GM21515 (cell line): ENCODE data around the gene PCA3.
"Not testable (repeated sequence)": the region's sequence is repeated elsewhere in the genome, so short reads cannot be mapped to it uniquely, and the experiment has no call there.

Source experiments
- ATAC-seq: cut with Tn5 transposase; IDR thresholded peaks from one replicate; pipeline ENCODE4 v1.9.1; 2021; ENCODE audit not compliant: unreplicated experiment

Gene PCA3

DNA sequence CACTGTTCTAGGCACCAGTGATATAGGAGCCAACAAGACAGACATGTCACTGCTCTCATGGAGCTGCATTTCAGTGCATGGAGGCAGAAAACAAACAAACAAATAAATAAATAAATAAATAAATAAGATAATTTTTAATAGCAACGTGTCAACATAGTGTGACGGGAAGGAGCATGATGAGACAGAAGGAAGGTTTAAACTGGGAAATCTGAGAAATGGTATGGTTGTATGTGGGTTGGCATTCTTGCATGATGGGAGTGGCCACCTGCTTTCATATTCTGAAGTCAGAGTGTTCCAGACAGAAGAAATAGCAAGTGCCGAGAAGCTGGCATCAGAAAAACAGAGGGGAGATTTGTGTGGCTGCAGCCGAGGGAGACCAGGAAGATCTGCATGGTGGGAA is at the start of gene PCA3:
TSS of gene PCA3 (plus strand) at position 301 of the 400 bp plus-strand sequence.
- ATAC-seq: no peak

- ATAC-seq: no peak
Observed at GRCh38 chr9:76716085-76716672, 48.1 kb upstream of the PCA3 start.

DNA sequence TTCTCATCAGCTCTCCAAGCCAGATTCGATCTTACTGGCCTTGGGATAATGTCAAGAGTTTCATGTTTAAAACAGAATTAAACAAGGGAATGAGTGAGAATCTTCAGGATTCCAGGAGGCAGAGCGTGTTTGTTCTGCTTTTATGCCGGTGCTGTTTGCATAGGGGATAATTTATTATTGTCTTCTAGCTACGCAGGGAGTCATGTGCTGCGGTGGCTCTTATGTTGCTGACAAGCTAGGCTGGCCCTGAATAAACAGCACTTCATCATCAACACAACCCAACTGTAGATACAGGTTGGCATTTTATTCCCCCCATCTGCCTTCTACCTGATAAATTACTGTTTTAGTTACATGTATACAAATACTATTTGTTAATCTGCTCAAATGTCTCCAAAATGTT is 47.1 kb upstream of the PCA3 start:
- no peak for ATAC-seq

- ATAC-seq: no peak
Observed at GRCh38 chr9:76717613-76718012, 46.6 kb upstream of the PCA3 start.

DNA sequence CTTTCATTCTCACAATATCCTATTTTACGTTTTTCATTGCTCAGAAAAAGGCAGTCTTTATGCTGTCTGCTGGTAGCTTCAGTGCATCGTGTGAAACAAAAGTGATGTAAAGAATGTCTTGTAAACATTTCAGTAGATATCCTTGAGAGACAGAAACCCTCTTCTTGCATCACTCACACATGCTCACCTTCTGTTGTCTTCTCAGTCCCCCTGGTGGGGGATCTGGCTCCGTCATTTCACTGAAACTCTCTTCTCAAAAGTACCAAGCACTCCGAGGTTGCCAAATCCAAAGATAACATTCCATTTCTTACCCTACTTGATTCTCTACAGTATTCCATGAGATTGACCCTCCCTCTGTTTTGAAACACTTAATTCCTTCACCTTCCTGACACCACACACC is 46.1 kb upstream of the PCA3 start:
- no peak for ATAC-seq

DNA sequence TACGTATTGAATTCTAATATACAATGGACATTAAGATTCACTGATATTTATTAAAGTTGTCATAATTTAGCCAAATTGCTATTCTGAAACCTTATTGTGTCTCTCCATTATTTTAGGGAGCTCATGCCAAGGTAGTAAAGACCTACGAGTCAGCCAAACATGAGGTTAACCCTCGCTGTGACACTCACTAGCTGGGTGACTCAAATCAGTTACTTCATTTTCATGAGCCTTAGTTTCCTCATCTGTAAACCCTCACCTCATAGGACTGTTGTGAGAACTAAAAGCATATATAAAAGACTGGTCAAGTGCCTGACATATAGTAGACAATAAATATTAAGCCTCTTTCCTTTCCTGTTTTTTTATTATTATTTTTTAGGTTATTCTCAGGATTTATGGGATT is 44.0 kb upstream of the PCA3 start:
- no peak for ATAC-seq

- no peak for ATAC-seq
Observed at GRCh38 chr9:76725011-76725546, 39.2 kb upstream of the PCA3 start.

GRCh38 chr9:76725885-76726284 is 38.4 kb upstream of the PCA3 start:
- ATAC-seq: no peak

DNA sequence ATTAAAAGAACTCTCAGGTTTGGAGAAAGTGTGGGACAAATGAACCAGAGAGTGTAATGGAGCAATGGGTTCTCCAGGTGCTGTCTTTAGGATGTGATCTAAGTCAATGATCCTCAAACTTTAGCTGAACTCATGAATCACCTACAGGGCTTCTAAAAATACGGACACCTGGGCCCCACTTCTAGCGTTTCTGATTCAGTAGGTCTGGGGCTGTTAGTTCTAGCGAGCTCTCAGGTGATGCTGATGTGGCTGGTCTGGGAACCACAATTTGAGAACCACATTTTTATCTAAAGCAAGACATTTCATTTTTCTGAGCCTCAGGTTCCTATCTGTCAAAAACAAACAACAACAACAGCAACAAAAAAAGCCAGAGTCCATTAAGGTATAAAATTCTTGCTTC is 35.1 kb upstream of the PCA3 start:
- ATAC-seq: no peak

DNA sequence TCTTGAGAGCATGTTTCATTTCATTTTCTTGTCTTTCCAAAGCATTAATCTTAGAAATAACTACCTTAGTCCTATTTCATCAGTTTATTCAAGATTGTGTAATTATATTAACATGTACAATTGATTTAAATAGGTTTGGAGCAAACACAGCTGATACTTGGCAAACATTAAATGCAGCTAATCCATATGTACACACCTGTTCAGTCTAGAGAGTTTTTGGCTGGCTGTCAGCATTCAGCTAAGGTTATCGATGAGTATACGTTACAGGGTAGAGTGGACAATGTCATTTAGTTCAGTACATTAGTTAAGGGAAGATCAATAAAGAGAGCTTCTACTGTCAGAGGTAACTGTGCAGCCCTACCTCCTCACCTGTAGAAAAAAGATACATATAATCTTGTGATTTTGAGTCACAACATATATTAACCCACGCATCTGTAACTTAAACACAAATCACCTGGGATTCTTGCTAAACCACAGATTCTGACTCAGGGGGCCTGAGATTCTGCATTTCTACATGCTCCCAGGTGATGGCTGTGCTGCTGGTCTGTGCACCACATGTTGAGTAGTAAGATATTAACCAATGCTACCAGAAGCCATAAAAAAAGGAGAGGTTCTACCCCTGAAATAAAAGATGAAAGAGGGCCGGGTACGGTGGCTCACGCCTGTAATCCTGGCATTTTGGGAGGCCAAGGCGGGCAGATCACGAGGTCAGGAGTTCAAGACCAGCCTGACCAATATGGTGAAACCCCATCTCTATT is 34.1 kb upstream of the PCA3 start:
- no peak for ATAC-seq

GRCh38 chr9:76730801-76731200 is 33.4 kb upstream of the PCA3 start:
- ATAC-seq: no peak

GRCh38 chr9:76732341-76732958 is 31.8 kb upstream of the PCA3 start:
- no peak for ATAC-seq

DNA sequence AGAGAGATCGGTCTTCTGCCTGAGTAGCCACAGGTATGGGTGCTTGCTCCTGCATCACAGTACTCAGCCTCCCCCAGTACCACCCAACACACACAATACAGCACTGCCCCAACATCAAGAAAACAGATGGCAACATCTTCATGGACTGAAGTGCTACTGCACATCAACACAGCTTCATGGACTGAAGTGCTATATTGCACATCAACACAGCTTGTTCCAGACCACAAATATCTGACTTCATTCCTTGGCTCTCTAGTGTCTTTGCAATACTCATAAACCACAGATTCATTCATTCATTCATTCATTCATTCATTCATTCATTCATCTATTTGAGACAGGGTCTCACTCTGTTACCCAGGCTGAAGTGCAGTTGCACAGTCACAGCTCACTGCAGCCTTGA is 31.1 kb upstream of the PCA3 start:
- no peak for ATAC-seq

DNA sequence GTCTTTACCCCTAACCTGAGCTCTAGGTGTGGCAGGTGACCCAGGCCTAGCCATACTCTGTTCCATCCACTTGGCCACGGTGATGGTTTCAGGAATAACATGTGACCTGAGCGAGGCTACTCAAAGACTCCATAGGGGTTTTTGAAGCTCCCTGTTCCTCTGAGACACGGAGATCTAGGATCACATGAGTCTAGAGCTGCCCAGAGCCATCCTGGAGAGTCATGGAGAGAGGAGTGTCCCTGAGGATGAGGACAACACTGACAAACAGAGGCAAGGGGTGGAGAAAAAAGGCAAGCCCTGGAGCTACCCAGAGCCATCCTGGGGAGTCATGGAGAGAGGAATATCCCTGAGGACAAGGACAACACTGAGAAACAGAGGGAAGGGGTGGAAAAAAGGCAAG is 29.5 kb upstream of the PCA3 start:
- no peak for ATAC-seq

DNA sequence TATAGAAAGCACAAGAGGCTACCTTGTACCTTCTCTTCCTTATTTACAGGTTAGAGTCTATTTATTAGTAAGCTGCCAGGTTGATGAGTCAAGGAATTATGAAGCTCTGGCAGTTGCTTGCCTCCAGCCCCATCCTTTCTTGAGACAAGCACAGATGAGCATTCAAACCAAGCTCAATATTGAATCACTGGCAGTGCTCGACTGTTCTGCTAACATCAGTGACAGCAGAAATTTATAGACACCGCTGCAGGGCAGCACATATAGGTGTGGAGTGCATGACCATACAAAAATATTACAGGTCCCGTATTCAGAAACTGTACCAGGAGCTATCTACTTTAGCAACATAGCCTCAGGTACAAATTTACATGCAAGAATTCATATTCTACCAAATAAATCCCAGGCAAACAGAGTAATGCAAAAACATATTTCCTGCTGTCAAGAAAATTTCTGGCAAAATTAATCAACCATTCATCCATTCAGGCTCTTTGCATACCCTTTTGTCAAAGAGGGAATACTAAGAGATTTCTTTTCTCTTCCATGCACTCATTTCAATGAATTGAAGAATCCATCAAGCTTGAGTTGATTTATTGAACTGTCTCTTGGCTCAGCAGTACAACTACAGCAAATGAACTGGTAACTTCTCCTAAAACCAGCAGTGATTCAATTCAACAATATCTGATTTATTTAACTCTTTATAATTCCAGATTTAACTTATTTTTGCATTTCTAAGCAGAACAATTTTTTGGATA is 26.9 kb upstream of the PCA3 start:
- ATAC-seq: no peak

DNA sequence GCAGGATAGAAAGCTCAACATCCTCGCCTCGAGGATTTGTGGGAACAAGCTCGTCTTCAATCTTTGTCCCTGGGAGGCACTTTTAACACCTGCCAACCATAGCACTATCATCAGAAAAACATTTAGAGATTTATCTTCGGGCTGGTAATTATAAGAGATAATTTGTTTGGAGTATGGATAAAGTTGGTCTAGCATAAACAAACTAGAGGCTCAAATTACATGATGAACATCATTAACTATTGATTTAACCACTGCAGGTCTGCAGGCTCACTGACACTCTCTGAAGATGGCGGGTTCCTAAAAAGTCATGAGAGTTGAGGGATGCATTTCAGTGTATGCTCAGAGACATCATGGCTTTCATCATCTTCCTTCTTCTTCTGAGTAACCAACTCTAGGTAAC is 25.8 kb upstream of the PCA3 start:
- ATAC-seq: no peak

GRCh38 chr9:76741524-76741923 is 22.7 kb upstream of the PCA3 start:
- ATAC-seq: no peak

- not testable (repeated sequence) for ATAC-seq
Observed at GRCh38 chr9:76742890-76743289, 21.3 kb upstream of the PCA3 start.

GRCh38 chr9:76743931-76744330 is 20.3 kb upstream of the PCA3 start:
- no peak for ATAC-seq

- ATAC-seq: no peak
Observed at GRCh38 chr9:76744336-76744735, 19.9 kb upstream of the PCA3 start.

- no peak for ATAC-seq
Observed at GRCh38 chr9:76751001-76751400, 13.2 kb upstream of the PCA3 start.

GRCh38 chr9:76756268-76756640 is 8.0 kb upstream of the PCA3 start:
- peak; percentile 33 for ATAC-seq
